ENCODE data around the gene ARL15. TPM values are rescaled to one million over a fixed set of nuclear protein-coding genes. Genes with fewer than 3 reads are reported as not detected.

The ARL15 gene
- total RNA-seq, 2 donors from 2014 or later: 30.6 to 35.7 TPM

- intact Hi-C loops (cut with DNase I): no loop called here
- DNase-seq (ENCODE audit: low spot score): no peak
These were observed 170.0 kb downstream of the ARL15 start for GRCh38 chr5:54140247-54140840.

DNA sequence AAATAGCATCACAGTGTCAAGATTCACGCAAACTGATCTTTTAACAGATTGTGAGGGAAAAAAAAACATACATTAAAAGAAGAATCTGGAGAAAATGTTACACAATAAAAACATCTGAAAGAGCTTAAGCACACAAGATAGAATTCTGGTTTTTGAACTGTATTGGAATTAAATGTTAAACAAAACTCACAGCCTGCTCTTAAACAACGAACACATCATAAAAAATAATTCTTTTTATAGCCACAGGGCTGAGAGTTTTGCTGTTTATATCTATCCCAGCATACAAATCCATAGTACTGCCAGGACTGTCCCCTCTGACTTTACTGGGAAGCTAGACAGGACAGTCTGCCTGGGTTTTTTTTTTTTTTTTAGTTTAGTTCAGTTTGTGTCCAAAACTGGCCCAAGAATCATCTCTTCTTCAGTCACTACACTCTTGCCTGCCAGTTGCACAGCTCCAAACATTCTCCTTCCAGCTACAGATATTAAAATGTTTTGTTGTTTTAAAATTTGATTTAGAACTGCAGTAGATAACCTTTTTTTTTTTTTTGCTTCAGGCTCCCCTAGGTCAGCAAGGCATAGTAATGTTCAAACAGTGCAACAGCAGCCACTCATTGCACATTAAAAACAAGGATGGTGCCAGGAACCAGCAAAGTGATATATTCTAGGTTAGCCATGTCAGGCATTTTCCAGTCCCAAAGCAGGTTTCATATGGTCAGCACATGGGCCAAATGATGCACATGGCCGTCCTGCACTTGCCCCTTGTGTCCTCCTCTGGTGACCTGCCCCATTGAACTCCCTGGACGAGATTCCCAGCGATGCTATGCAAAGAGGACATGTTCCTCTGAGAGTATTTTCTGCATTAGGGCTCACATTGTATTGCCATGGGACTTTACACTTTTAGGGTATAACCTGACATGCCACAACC is 173.6 kb downstream of the ARL15 start:
- no peak for DNase-seq (ENCODE audit: low spot score)
- intact Hi-C loops (cut with DNase I): no loop called here

- DNase-seq (ENCODE audit: low spot score): no peak
- intact Hi-C loops (cut with DNase I): no loop called here
These were observed 175.3 kb downstream of the ARL15 start for GRCh38 chr5:54135042-54135441.

DNA sequence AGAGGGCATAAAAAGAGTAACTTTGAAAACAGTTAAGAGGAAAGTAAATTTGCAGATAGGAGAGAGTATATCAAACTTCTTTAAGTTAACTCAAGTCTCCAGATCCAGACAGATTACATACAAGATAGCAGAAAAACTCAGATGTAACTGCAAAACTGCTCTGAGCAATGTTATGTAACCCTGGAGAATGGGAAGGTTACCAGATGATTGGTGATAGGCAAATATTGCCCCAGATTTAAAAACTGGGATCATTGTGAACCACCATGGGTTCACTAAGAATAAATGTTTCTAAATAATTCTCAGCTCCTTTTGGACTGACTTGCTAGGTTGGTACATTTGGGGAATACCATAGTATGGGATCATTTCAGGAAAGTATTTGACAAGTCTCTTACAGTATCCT is 176.5 kb downstream of the ARL15 start:
- DNase-seq (ENCODE audit: low spot score): no peak
- intact Hi-C loops (cut with DNase I): no loop called here

- intact Hi-C loops (cut with DNase I): no loop called here
These were observed 189.9 kb downstream of the ARL15 start for GRCh38 chr5:54120473-54120872.

DNA sequence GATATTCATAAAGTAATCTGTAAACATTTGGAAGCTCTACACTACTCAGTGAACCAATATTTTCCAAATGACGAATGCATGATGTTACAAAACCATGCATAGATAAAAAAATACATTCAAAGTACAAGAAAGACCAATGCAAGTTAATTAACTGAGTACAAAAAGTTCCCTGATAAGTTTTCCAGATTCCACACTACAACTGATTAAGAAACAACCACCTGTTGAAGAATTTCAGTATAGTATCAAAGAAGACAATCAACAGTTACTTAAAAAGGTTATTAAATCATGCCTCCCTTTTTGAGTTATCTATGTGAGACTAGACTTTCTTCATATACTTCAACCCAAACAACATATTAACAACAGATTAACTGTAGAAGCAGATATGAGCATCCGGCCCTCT is 192.4 kb downstream of the ARL15 start:
- DNase-seq (ENCODE audit: low spot score): no peak

More at GRCh38 chr5:54120473-54120872, 189.9 kb downstream of the ARL15 start:
- no peak for DNase-seq (ENCODE audit: low spot score)

GRCh38 chr5:54115735-54116403 is 194.5 kb downstream of the ARL15 start:
- intact Hi-C loops (cut with DNase I): no loop called here
- DNase-seq (ENCODE audit: low spot score): no peak

More for the DNA sequence above, 192.4 kb downstream of the ARL15 start:
- intact Hi-C loops (cut with DNase I): no loop called here

DNA sequence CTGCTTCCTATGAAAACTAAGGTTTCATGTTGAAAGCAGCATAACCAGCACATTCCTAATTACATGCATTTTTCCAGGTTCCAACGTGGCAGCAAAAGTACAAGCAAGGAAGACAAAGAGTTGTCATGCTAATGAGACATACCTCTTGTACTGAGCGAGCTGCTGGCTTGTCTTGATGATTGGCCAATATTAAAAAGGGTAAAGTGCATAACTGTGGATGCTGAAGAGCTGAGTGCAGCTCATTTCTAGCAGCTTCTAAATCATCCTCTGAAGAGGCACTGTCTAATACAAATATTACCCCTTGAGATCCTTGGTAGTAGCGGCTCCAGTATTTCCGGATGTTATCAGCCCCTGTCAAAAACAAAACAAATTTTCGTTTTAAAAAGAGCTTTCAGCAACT is 197.3 kb downstream of the ARL15 start:
- intact Hi-C loops (cut with DNase I): no loop called here
- no peak for DNase-seq (ENCODE audit: low spot score)

GRCh38 chr5:54109626-54110330 is 200.6 kb downstream of the ARL15 start:
- intact Hi-C loops (cut with DNase I): no loop called here
- DNase-seq (ENCODE audit: low spot score): no peak

GRCh38 chr5:54108136-54108535 is 202.2 kb downstream of the ARL15 start:
- intact Hi-C loops (cut with DNase I): no loop called here
- no peak for DNase-seq (ENCODE audit: low spot score)

DNA sequence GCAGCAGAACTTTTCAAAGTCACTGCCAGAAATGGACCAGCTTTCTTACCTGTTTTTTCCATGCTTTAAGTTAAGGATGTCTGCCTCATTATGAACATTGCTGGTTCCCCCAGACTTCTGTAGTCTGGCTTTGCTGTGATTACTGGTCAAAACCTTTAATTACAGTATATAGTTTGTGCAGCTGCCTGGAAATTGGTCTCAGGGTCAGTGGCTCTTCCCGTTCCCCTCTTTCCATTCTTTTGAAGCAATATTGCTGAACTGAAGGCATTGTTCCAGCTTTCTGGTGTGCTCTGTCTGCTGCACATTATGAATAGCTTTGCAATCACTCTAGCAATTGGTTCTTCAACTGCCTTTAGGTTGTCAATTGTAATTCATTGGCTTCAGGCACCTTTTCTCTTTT is 206.5 kb downstream of the ARL15 start:
- DNase-seq (ENCODE audit: low spot score): no peak
- intact Hi-C loops (cut with DNase I): no loop called here

- intact Hi-C loops (cut with DNase I): no loop called here
These were observed 212.1 kb downstream of the ARL15 start for GRCh38 chr5:54098267-54098666.

DNA sequence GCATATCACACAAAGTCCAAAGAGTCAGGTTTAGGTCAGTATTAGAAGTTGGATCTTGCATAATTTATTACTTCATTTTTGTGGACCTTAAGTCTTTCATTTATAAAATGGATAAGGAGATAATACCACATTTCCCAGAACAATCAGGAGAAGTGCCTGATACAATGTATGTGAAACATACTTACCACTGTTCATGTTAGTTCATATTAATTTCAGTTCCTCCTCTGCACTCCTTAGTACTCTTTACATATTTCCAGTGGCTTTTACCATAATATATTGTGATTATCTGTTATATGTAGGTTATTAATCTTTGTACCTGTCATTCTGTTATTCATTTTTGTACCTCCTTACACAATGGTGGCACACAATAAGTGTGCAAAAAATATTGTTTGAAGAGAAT is 214.4 kb downstream of the ARL15 start:
- DNase-seq (ENCODE audit: low spot score): no peak
- intact Hi-C loops (cut with DNase I): no loop called here

More at GRCh38 chr5:54098267-54098666, 212.1 kb downstream of the ARL15 start:
- no peak for DNase-seq (ENCODE audit: low spot score)

- intact Hi-C loops (cut with DNase I): no loop called here
- no peak for DNase-seq (ENCODE audit: low spot score)
These were observed 215.7 kb downstream of the ARL15 start for GRCh38 chr5:54094706-54095105.

DNA sequence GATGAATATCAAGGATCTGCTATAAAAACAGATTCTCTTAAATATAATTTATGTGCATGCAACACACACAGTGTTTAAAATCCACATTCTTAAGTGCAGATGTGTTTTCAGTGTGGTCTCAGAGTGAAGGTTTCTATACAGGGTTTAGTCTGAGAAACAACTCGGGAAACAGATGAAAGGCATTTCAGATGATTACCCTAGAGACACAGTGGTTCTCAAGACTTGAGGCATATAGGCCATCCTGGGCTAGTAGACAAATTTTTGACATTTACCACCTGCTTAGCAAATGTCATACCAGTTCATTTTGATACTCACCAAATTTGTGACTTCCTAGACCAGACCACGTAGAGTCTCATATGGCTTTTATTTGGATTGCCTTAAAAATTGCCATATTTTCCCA is 216.5 kb downstream of the ARL15 start:
- intact Hi-C loops (cut with DNase I): no loop called here
- no peak for DNase-seq (ENCODE audit: low spot score)

DNA sequence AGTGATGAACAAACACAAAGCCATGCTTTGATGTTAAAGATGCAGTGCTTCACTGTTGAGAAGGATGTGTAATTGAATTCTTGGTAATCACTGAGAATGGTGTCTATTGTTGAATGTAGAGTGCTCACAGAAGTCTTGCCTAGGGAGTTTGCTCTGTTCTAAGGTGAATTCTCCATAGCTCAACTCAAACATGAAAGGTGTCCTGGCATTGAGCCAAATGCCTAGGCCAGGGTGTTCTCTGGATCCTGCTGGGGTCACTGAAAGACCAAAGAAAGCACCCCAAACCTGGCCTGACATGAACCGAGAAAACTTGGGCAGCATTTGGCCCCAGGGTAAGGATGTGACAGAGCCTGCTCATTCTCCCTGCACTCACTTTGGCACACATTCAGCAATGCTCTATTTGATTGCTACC is 217.3 kb downstream of the ARL15 start:
- DNase-seq (ENCODE audit: low spot score): no peak
- intact Hi-C loops (cut with DNase I): no loop called here

- intact Hi-C loops (cut with DNase I): no loop called here
- DNase-seq (ENCODE audit: low spot score): no peak
These were observed 218.9 kb downstream of the ARL15 start for GRCh38 chr5:54091307-54092130.

DNA sequence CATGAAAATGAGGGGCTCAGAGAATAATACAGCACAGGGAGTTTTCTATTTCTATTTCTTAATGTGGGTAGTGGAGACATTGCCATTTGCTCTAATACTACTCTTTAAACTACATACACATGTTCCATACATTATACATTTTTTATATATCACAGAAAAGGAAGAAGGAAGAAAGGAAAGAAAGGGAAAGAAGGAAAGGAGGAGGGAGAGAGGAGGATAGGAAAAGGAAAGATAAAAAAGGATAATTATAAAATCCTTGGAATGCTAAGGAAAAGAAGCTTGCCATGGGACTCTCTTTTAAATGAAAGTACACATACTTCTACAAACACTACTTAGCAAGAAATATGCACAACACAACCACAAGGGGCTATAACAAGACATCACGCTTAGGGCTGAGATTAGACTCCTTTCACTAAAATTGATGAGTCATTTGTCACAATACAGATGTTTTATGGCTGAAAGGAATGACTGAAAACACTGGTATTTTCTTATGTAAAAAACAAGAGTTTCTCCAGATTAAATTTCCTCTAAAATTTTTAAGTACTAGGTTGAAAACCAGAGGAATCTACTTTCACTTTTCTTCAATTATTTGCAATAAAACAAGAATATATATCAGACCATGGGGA is 219.8 kb downstream of the ARL15 start:
- no peak for DNase-seq (ENCODE audit: low spot score)
- intact Hi-C loops (cut with DNase I): no loop called here

All from posterior vena cava (tissue), 2 donors.